Right atrium auricular region (tissue), 2 donors: ENCODE measurements around the gene ZBTB46. TPM values are rescaled to one million over a fixed set of nuclear protein-coding genes. Genes with fewer than 3 reads are reported as not detected.
"Not testable (repeated sequence)": the region's sequence is repeated elsewhere in the genome, so short reads cannot be mapped to it uniquely, and the experiment has no call there.

Experiments used
- DNase-seq: peaks from one replicate; pipeline ENCODE4 v3.0.0-alpha.2; 2019; ENCODE audit warnings: low spot score
- H3K27ac ChIP-seq, 2 donors: fragments of 200-600 bp; sonication (generic); 1 replicate in 1 of 2; 2 replicates in 1 of 2; pipeline ENCODE4 v1.5.1; 2016 to 2019
- H3K27me3 ChIP-seq, 2 donors: fragments of 200-600 bp; sonication (generic); one replicate each; pipeline versions ENCODE4 v1.5.1 to v1.6.0; 2017 to 2019
- H3K36me3 ChIP-seq: fragments of 200-600 bp; sonication (generic); one replicate; pipeline ENCODE4 v1.5.1; 2016
- H3K4me1 ChIP-seq, 2 donors: fragments of 200-600 bp; sonication (generic); one replicate each; pipeline versions ENCODE4 v1.5.1 to v1.6.0; 2017 to 2019
- H3K4me3 ChIP-seq, 2 donors: fragments of 200-600 bp; sonication (generic); 1 replicate in 1 of 2; 2 replicates in 1 of 2; pipeline ENCODE4 v1.5.1; 2017 to 2019; ENCODE audit warnings: mild to moderate bottlenecking in 1 of 2, moderate library complexity in 1 of 2
- H3K9me3 ChIP-seq, 2 donors: fragments of 200-600 bp; sonication (generic); one replicate each; pipeline ENCODE4 v1.5.1; 2019
- total RNA-seq, 2 donors: library from RNA; depleted of rRNA; stranded (reverse); fragments of >200 nt; gene quantifications; one replicate each; pipeline ENCODE4 v1.1.0, GENCODE V29; 2016
- TF ChIP-seq, protein P1 (sequence below), 2 donors: fragments of 200-600 bp; sonication (generic); IDR thresholded peaks; one replicate each; pipeline ENCODE4 v1.5.1; 2019; ENCODE audit warnings: antibody characterized with exemption in 2 of 2

ZBTB46 gene
- total RNA-seq, 2 donors from 2014 or later = 12.2 to 17.8 TPM

DNA sequence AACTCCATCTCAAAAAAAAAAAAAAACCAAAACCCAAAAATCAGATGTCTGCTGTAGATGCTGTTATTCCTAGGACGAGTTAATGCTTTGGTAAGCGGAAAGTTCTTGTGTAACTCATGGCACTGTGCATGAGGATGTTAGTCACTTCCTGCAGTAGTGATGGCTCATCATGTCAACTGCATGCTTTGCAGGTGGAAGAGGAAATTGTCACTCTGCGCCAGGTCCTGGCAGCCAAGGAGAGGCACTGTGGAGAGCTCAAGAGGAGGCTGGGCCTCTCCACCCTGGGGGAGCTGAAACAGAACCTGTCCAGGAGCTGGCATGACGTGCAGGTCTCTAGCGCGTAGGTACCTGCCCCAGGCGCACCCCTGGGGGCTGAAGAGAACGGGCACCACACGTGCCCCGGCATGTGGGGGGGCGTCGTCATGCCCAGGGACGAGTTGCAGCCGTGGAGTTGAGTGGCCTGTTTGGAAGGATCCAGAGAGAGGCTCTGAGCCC is 42.5 kb upstream of the ZBTB46 start:
- Histone ChIP-seq H3K4me3 (no peak overlapping the region), H3K36me3 (peaks cover 100% of the 10 kb centered on the region), H3K4me1 (peaks cover 0 to 6% of the 10 kb centered on the region in 2 donors), H3K27me3 (no peaks in the 10 kb centered on the region), H3K9me3 (no peaks in the 10 kb centered on the region), H3K27ac (peak overlapping the region; percentile 42 to 70)
- TF ChIP-seq, protein P1, sequence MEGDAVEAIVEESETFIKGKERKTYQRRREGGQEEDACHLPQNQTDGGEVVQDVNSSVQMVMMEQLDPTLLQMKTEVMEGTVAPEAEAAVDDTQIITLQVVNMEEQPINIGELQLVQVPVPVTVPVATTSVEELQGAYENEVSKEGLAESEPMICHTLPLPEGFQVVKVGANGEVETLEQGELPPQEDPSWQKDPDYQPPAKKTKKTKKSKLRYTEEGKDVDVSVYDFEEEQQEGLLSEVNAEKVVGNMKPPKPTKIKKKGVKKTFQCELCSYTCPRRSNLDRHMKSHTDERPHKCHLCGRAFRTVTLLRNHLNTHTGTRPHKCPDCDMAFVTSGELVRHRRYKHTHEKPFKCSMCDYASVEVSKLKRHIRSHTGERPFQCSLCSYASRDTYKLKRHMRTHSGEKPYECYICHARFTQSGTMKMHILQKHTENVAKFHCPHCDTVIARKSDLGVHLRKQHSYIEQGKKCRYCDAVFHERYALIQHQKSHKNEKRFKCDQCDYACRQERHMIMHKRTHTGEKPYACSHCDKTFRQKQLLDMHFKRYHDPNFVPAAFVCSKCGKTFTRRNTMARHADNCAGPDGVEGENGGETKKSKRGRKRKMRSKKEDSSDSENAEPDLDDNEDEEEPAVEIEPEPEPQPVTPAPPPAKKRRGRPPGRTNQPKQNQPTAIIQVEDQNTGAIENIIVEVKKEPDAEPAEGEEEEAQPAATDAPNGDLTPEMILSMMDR (IDR thresholded peaks at IDR 0.05) = no peak
- peak; percentile 69 for DNase-seq

DNA sequence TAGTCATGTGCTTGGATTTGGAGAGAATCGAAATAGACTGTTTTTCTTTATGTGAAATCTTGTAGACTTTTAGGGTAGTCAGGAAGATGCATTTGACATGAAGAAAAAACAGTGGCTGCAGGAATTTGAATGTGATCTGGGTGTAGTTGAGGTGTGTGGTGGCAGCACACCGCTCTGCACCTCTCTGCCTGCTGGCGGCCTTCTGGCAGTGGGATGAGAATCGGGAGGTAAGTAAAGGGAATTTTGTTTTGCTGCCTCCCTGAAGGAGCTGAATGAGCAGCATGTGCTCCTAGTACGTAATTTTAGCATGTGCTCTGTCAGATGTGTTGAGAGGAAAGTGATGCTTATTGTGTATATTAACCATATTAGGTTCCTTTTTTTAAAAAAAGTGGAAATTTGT is 37.2 kb upstream of the ZBTB46 start:
- peaks cover 0 to 30% of the 10 kb centered on the region in 2 donors for H3K4me1 ChIP-seq

DNA sequence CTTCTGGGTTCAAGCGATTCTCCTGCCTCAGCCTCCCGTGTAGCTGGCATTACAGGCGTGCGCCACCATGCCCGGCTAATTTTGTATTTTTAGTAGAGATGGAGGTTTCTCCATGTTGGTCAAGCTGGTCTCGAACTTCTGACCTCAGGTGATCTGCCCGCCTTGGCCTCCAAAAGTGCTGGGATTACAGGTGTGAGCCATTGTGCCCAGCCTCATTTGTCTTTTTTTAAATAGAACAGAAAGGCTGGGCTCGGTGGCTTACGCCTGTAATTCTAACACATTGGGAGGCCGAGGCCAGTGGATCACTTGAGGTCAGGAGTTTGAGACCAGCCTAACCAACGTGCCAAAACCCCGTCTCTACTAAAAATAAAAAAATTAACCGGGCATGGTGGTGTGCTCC is 36.0 kb upstream of the ZBTB46 start:
- H3K27ac ChIP-seq, H3K4me3 ChIP-seq, DNase-seq, H3K9me3 ChIP-seq, H3K27me3 ChIP-seq: not testable (repeated sequence)
- Histone ChIP-seq H3K36me3 (peaks cover 44% of the 10 kb centered on the region), H3K4me1 (peaks cover 0 to 27% of the 10 kb centered on the region in 2 donors)

More for the DNA sequence above, 37.2 kb upstream of the ZBTB46 start:
- Histone ChIP-seq H3K36me3 (peaks cover 51% of the 10 kb centered on the region), H3K9me3 (no peaks in the 10 kb centered on the region), H3K27ac (no peak overlapping the region), H3K27me3 (no peaks in the 10 kb centered on the region), H3K4me3 (no peak overlapping the region)
- no peak for DNase-seq
- TF ChIP-seq, protein P1 (IDR thresholded peaks at IDR 0.05) = no peak

DNA sequence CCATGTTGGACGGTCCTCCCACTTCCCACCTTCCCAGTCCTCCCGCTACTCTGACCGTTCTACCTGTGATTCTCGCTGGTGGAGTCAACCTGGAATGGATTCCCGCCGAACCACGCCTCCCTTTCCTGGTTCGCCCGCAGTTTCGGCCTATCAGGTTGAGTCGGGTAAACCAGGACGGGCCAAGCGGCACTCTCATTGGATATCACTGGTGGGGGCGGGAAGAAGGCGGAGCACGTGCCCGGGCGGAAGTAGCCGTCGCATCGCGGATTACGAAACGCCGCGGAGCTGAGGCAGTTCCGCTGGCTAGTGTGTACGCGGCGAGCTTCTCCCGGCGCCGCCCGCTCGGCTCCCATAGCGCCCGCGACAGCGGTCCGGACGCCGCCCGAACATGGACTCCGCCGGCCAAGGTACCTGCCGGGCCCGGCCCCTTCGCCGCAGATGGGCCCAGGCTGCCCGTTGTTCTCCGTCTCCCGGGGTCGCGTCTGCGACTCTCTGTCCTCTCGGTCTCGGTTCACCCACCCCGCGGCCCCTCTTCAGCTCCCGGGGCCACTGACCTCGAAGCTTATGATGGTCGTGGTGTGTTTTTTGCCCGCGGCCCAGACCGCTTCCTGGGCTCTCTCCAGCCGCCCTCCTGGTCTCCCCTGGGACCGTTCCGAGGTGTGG is 34.0 kb upstream of the ZBTB46 start, which contains the start of gene TPD52L2:
Gene TPD52L2, plus strand, starts transcription at position 293 of the 663 bp plus-strand sequence. Its CDS starts 96 bp downstream, at position 389.
- H3K9me3 ChIP-seq = no peaks in the 10 kb centered on the region
- H3K27ac ChIP-seq = peak within 1 kb of the TSS; percentile 89 to 97
- peaks cover 28% of the 10 kb centered on the region for H3K36me3 ChIP-seq
- TF ChIP-seq, protein P1 (IDR thresholded peaks at IDR 0.05) = no peak
- peaks cover 0 to 27% of the 10 kb centered on the region in 2 donors for H3K4me1 ChIP-seq
- peak; percentile 100 for DNase-seq
- H3K4me3 ChIP-seq = peak within 1 kb of the TSS; percentile 79 to 95
- H3K27me3 ChIP-seq = no peaks in the 10 kb centered on the region

DNA sequence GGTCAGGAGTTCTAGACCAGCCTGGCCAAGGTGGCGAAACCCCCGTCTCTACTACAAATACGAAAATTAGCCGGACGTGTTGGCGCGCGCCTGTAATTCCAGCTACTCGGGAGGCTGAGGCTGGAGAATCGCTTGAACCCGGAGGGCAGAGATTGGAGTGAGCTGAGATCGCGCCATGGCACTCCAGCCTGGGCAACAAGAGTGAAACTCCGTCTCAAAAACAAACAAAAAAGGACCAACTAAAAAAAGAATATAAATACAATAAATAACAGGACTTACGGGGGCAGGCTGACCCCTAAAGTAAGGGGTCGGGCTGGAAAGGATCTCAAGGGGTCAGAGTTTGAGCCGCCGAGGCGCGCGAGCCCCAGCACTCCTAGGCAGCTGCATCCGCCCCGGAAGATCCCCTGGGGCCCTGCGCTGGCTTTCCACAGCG is 33.5 kb upstream of the ZBTB46 start:
- no peaks in the 10 kb centered on the region for H3K9me3 ChIP-seq
- peak overlapping the region; percentile 79 to 95 for H3K4me3 ChIP-seq
- H3K36me3 ChIP-seq = peaks cover 22% of the 10 kb centered on the region
- TF ChIP-seq, protein P1 (IDR thresholded peaks at IDR 0.05) = peak in 1 of 2 donors; percentile 24
- H3K27ac ChIP-seq = peak overlapping the region; percentile 89 to 97
- H3K27me3 ChIP-seq = no peaks in the 10 kb centered on the region
- H3K4me1 ChIP-seq = peaks cover 0 to 28% of the 10 kb centered on the region in 2 donors
- no peak for DNase-seq

DNA sequence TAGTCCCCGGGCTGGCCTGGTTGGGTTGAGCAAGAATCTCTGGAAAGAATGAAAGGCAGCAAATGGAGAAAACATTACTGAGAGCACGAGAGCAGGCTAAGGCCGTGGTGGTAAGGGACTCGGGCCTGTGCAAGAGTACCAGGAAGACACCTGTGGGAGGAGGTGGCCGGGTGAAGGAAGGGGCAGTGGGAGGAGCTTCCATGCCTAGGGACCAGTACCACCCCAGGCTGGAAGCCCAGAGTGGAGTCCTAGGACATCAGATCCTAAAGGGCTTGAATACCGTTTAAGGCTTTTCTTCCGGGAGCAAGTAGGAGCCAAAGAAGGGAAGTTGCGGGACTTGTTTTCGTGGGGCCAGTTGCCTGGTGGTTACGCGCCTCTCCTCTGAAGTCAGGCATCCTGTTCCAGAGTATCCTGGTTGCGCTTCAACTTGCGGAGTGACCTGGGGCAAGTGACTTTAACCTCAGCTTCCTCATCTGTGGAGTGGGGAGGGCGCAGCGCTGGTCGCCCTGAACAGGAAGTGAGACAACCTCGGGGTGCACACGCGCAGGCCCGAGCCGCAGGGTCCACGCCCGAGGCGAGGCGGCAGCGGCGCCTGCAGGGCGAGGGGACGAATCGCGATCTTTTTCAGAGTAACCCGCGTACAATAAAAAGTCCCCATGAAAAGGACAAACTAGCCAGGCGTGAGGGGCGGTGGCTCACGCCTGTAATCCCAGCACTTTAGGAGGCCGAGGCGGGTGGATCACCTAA is 32.9 kb upstream of the ZBTB46 start:
- H3K4me1 ChIP-seq = peaks cover 0 to 34% of the 10 kb centered on the region in 2 donors
- H3K4me3 ChIP-seq = peak overlapping the region; percentile 79 to 95
- TF ChIP-seq, protein P1 (IDR thresholded peaks at IDR 0.05) = peak; percentile 71 to 90
- H3K36me3 ChIP-seq = peaks cover 17% of the 10 kb centered on the region
- H3K27me3 ChIP-seq = no peaks in the 10 kb centered on the region
- no peaks in the 10 kb centered on the region for H3K9me3 ChIP-seq
- DNase-seq = peak; percentile 94
- H3K27ac ChIP-seq = peak overlapping the region; percentile 89 to 97
